HepG2 (cell line): Measurements from ENCODE around the gene ZC3H7B. TPM values are rescaled to one million over a fixed set of nuclear protein-coding genes. Genes with fewer than 3 reads are reported as not detected.

Source experiments
- ARNT2 ChIP-seq: sonication (generic); formaldehyde crosslinking; IDR thresholded peaks from 2 replicates; pipeline ENCODE4 v1.8.0; 2022; ENCODE audit warnings: mild to moderate bottlenecking, low read depth, missing genetic modification reagents, moderate library complexity
- DBP ChIP-seq: sonication (generic); formaldehyde crosslinking; IDR thresholded peaks from 2 replicates; pipeline ENCODE4 v1.4.0; 2020; ENCODE audit warnings: missing genetic modification reagents; ENCODE audit errors: not compliant biosample characterization
- ELF3 ChIP-seq: IDR thresholded peaks from 2 replicates; pipeline ENCODE4 v1.6.1; 2016; ENCODE audit warnings: missing genetic modification reagents, missing compliant biosample characterization
- ESRRA ChIP-seq: sonication (generic); formaldehyde crosslinking; IDR thresholded peaks from 2 replicates; pipeline ENCODE4 v1.5.1; 2020; ENCODE audit warnings: mild to moderate bottlenecking, low read depth, missing genetic modification reagents
- FOXJ3 ChIP-seq: sonication (generic); formaldehyde crosslinking; IDR thresholded peaks from 2 replicates; pipeline ENCODE4 v1.4.0; 2020; ENCODE audit warnings: missing genetic modification reagents, mild to moderate bottlenecking, borderline replicate concordance
- MAX ChIP-seq: IDR thresholded peaks from 2 replicates; pipeline ENCODE4 v1.6.1; 2012; ENCODE audit warnings: inconsistent platforms
- MED8 ChIP-seq: sonication (generic); formaldehyde crosslinking; IDR thresholded peaks from 2 replicates; pipeline ENCODE4 v1.8.1; 2023; ENCODE audit warnings: mild to moderate bottlenecking, missing genetic modification reagents; ENCODE audit not compliant: insufficient replicate concordance
- MEIS1 ChIP-seq: sonication (generic); formaldehyde crosslinking; IDR thresholded peaks from 2 replicates; pipeline ENCODE4 v1.9.0; 2021; ENCODE audit warnings: mild to moderate bottlenecking, missing genetic modification reagents, moderate library complexity, borderline replicate concordance
- NR2F1 ChIP-seq, 2 experiments: fragments of 450-650 bp in 1 of 2; formaldehyde crosslinking in 1 of 2; IDR thresholded peaks; 2 replicates each; pipeline versions ENCODE4 v1.5.0 to v1.6.1; 2016 to 2020; ENCODE audit warnings: mild to moderate bottlenecking in 1 of 2, missing compliant biosample characterization in 1 of 2, missing genetic modification reagents in 1 of 2, moderate library complexity in 1 of 2
- ONECUT2 ChIP-seq: sonication (generic); formaldehyde crosslinking; IDR thresholded peaks from 2 replicates; pipeline ENCODE4 v1.4.0; 2020; ENCODE audit warnings: missing genetic modification reagents
- POLR2AphosphoS2 ChIP-seq: IDR thresholded peaks from 2 replicates; pipeline ENCODE4 v1.6.1; 2011; ENCODE audit warnings: low read depth, low read length, improper control_type of control experiment
- PPARG ChIP-seq: conservative IDR thresholded peaks from 2 replicates; pipeline ENCODE4 v1.6.1; 2016; ENCODE audit warnings: missing biosample characterization, missing genetic modification reagents
- SP140L ChIP-seq: sonication (generic); formaldehyde crosslinking; IDR thresholded peaks from 2 replicates; pipeline ENCODE4 v1.4.0; 2020; ENCODE audit warnings: missing genetic modification reagents, borderline replicate concordance
- SRSF1 ChIP-seq: fragments of 200-400 bp; formaldehyde crosslinking; optimal IDR thresholded peaks from 2 replicates; pipeline ENCODE3; 2017; ENCODE audit warnings: mild to moderate bottlenecking, low read depth, low read length, moderate library complexity
- SUZ12 ChIP-seq: fragments of 150-350 bp; IDR thresholded peaks from 2 replicates; pipeline ENCODE4 v1.6.1; 2014; ENCODE audit warnings: low read depth, low read length
- ZBTB10 ChIP-seq: sonication (generic); formaldehyde crosslinking; IDR thresholded peaks from 2 replicates; pipeline ENCODE4 v1.4.0; 2020; ENCODE audit warnings: missing genetic modification reagents, borderline replicate concordance
- ZNF549 ChIP-seq: sonication (generic); formaldehyde crosslinking; IDR thresholded peaks from 2 replicates; pipeline ENCODE4 v1.5.0; 2020; ENCODE audit warnings: missing genetic modification reagents
- ZNF619 ChIP-seq: sonication (generic); formaldehyde crosslinking; IDR thresholded peaks from 2 replicates; pipeline ENCODE4 v1.4.0; 2020; ENCODE audit warnings: mild to moderate bottlenecking, missing genetic modification reagents
- ZNF672 ChIP-seq: sonication (generic); formaldehyde crosslinking; IDR thresholded peaks from 2 replicates; pipeline ENCODE4 v1.8.1; 2022; ENCODE audit warnings: missing genetic modification reagents
- ZNF709 ChIP-seq: sonication (generic); formaldehyde crosslinking; IDR thresholded peaks from 2 replicates; pipeline ENCODE4 v1.5.0; 2020; ENCODE audit warnings: mild to moderate bottlenecking, missing genetic modification reagents
- ZNF784 ChIP-seq: sonication (generic); formaldehyde crosslinking; IDR thresholded peaks from 2 replicates; pipeline ENCODE4 v1.5.1; 2020; ENCODE audit warnings: missing genetic modification reagents, mild to moderate bottlenecking, borderline replicate concordance
- ZSCAN29 ChIP-seq: sonication (generic); formaldehyde crosslinking; conservative IDR thresholded peaks from 2 replicates; pipeline ENCODE4 v1.4.0; 2020; ENCODE audit warnings: mild to moderate bottlenecking, missing genetic modification reagents
- ZSCAN31 ChIP-seq: sonication (generic); formaldehyde crosslinking; IDR thresholded peaks from 2 replicates; pipeline ENCODE4 v1.5.0; 2020; ENCODE audit warnings: low read depth, mild to moderate bottlenecking, missing genetic modification reagents
- ZUFSP ChIP-seq: sonication (generic); formaldehyde crosslinking; IDR thresholded peaks from 2 replicates; pipeline ENCODE4 v1.9.0; 2021; ENCODE audit warnings: missing genetic modification reagents, mild to moderate bottlenecking, borderline replicate concordance
- polyA plus RNA-seq, 8 experiments: library from polyadenylated mRNA; depleted of rRNA in 3 of 8; stranded (reverse) in 7 of 8; unstranded in 1 of 8; fragments of >200 nt; fragmentation: Illumina TruSeq in 4 of 8; extraction: Trizol in 4 of 8; gene quantifications; 2 replicates each; pipeline versions ENCODE4 v1.2.1 to v1.2.3, GENCODE V29; 2011 to 2016; ENCODE audit warnings: low read depth in 4 of 8, missing spikeins in 1 of 8, mixed read lengths in 1 of 8; ENCODE audit not compliant: insufficient read depth in 1 of 8
- total RNA-seq, 5 experiments: library from RNA; depleted of rRNA; stranded (reverse); fragments of >200 nt; fragmentation: Illumina TruSeq; extraction: Trizol; gene quantifications; 2 replicates each; pipeline ENCODE4 v1.2.3, GENCODE V29; 2016; ENCODE audit warnings: low read depth in 1 of 5

Gene ZC3H7B
- total and polyA plus RNA-seq, 2 of the 13 experiments (the other 11 are each of a cell fraction or from before 2014, with no cell fraction given): 26.4 to 37.2 TPM

GRCh38 chr22:41403532-41404318, 102.4 kb downstream of the ZC3H7B start (continued):
- TF ChIP-seq ZNF709: no peak
- TF ChIP-seq ZBTB10 (CRISPR knock-in tag): no peak
- 0 out of 2 replicates have a peak, but pooled peaks have one; percentile 29 for TF ChIP-seq ESRRA (CRISPR knock-in tag)
- TF ChIP-seq ZNF619: no peak
- no peak for TF ChIP-seq POLR2AphosphoS2
- TF ChIP-seq ELF3 (CRISPR knock-in tag): no peak
- no peak for TF ChIP-seq ZNF672 (CRISPR knock-in tag)
- no peak for TF ChIP-seq ZNF549 (CRISPR knock-in tag)
- 0 out of 2 replicates have a peak, but pooled peaks have one; percentile 19 for TF ChIP-seq PPARG (CRISPR knock-in tag)
- no peak for TF ChIP-seq ARNT2 (CRISPR knock-in tag)
- TF ChIP-seq ZNF784 (CRISPR knock-in tag): no peak
- TF ChIP-seq SUZ12: no peak
- TF ChIP-seq SP140L (CRISPR knock-in tag): 0 out of 2 replicates have a peak, but pooled peaks have one; percentile 34
- no peak for TF ChIP-seq ZSCAN31
- TF ChIP-seq SRSF1: no peak
- TF ChIP-seq ZUFSP (CRISPR knock-in tag): no peak
- peak; percentile 63; the same call in 1 of the 2 replicates for TF ChIP-seq MAX
- no peak for TF ChIP-seq DBP (CRISPR knock-in tag)
- TF ChIP-seq MED8 (CRISPR knock-in tag): no peak
- no peak for TF ChIP-seq ONECUT2 (CRISPR knock-in tag)
- TF ChIP-seq MEIS1 (CRISPR knock-in tag): no peak; the same call in 1 of the 2 replicates
- peak in 1 of 2 experiments; percentile 19; a peak in 1 of 4 replicates for TF ChIP-seq NR2F1 (CRISPR knock-in tag; IDR thresholded peaks at IDR 0.05)
- no peak for TF ChIP-seq ZSCAN29 (CRISPR knock-in tag)
- no peak for TF ChIP-seq FOXJ3 (CRISPR knock-in tag)
